Kidney (tissue), 14 donors: Measurements from ENCODE around the gene PCID2. TPM values are rescaled to one million over a fixed set of nuclear protein-coding genes. Genes with fewer than 3 reads are reported as not detected.

ENCODE experiments used
- DNase-seq, 5 donors: peaks; one replicate each; pipeline ENCODE4 v3.0.0-alpha.2; 2013 to 2020
- FAIRE-seq: peaks from 2 replicates; lab custom pipeline; 2012; peaks lifted over from hg19 to GRCh38; lab: Jason Lieb, UNC
- H3K27ac ChIP-seq, 2 donors: one replicate each; pipeline ENCODE4 v1.7.0; 2013; ENCODE audit warnings: low read depth in 2 of 2, low read length in 2 of 2, inconsistent platforms in 1 of 2
- H3K27me3 ChIP-seq: one replicate; pipeline ENCODE4 v1.7.1; 2013; ENCODE audit warnings: low read length, inconsistent platforms; ENCODE audit not compliant: control insufficient read depth, insufficient read depth
- H3K36me3 ChIP-seq, 3 donors: one replicate each; pipeline versions ENCODE4 v1.7.0 to v1.7.1; 2013; ENCODE audit warnings: low read length in 3 of 3, control low read depth in 1 of 3, inconsistent platforms in 1 of 3; ENCODE audit not compliant: insufficient read depth in 3 of 3, control insufficient read depth in 2 of 3
- H3K4me1 ChIP-seq, 3 donors: one replicate each; pipeline versions ENCODE4 v1.7.0 to v1.7.1; 2013; ENCODE audit warnings: low read length in 3 of 3, inconsistent platforms in 1 of 3, low read depth in 1 of 3; ENCODE audit not compliant: control insufficient read depth in 2 of 3, insufficient read depth in 2 of 3
- H3K4me3 ChIP-seq, 3 donors: one replicate each; pipeline versions ENCODE4 v1.7.0 to v1.8.1; 2013; ENCODE audit warnings: low read length in 3 of 3, control low read depth in 1 of 3, inconsistent platforms in 1 of 3
- H3K9ac ChIP-seq, 3 donors: one replicate each; pipeline versions ENCODE4 v1.7.0 to v1.7.1; 2013; ENCODE audit warnings: low read length in 3 of 3, control low read depth in 1 of 3, inconsistent platforms in 1 of 3
- H3K9me3 ChIP-seq, 3 donors: one replicate each; pipeline versions ENCODE4 v1.7.0 to v1.7.1; 2013; ENCODE audit warnings: low read length in 3 of 3, control low read depth in 1 of 3, inconsistent platforms in 1 of 3; ENCODE audit not compliant: control insufficient read depth in 2 of 3, insufficient read depth in 1 of 3
- intact Hi-C: fragments of 100-400 bp; cut with DNase I; formaldehyde crosslinking; loops from one replicate; pipeline ENCODE4 v1.11.1; 2022
- polyA plus RNA-seq: library from polyadenylated mRNA; stranded (reverse); fragments of 350-450 nt; fragmentation: Illumina TruSeq; extraction: RNeasy Lipid Tissue Mini Kit (QIAGEN cat#74804); gene quantifications from one replicate; pipeline ENCODE4 v1.2.3, GENCODE V29; 2014; ENCODE audit warnings: low read depth, low replicate concordance; ENCODE audit not compliant: insufficient read depth
- total RNA-seq: library from RNA; stranded (reverse); fragmentation: NEBNext Ultra II Directional; extraction: Animal tissue kit (Norgen Biotek cat#: 25700); gene quantifications from one replicate; pipeline ENCODE4 v1.2.1, GENCODE V29; 2021
- TF ChIP-seq, protein P1 (sequence below): IDR thresholded peaks from 3 replicates; pipeline ENCODE4 v1.5.1; 2012; ENCODE audit warnings: mild to moderate bottlenecking, moderate library complexity, borderline replicate concordance; ENCODE audit not compliant: insufficient read depth; ENCODE audit errors: extremely low read depth
- donor health status: control.
- donor health status: control.
- donor health status: control.
- donor health status: control.
- donor health status: control.
- donor health status: DM: yes; HTN: yes; CAD: no.
- donor health status: Normal renal cell carcinoma (clear cell type).

The PCID2 gene
- total and polyA plus RNA-seq, 2 donors from 2014 or later: 22.9 to 34.9 TPM

DNA sequence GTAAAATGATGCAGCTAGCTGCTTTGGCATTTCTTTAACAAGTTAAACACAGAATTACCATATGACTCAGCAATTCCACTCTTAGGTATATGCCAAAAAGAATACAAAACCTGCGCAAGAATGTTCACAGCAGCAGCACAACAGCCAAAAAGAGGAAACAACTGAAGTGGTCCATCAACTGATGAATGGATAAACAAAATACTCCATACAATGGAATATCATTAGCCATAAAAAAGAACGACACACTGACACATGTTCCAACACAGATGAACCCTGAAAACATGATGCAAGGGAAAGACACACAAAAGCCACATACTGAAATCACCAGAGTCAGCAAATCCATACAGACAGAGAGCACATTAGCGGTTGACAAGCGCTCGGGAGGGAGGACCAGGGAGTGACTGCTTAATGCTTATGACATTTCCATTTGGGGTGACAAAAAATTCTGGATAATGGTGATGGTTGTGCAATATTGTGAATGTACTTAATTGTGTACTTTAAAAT lies 3.0 kb downstream of the PCID2 start:
- H3K4me1 ChIP-seq: peaks cover 0 to 17% (median 6%) of the 10 kb centered on the region in 3 donors
- TF ChIP-seq, protein P1, sequence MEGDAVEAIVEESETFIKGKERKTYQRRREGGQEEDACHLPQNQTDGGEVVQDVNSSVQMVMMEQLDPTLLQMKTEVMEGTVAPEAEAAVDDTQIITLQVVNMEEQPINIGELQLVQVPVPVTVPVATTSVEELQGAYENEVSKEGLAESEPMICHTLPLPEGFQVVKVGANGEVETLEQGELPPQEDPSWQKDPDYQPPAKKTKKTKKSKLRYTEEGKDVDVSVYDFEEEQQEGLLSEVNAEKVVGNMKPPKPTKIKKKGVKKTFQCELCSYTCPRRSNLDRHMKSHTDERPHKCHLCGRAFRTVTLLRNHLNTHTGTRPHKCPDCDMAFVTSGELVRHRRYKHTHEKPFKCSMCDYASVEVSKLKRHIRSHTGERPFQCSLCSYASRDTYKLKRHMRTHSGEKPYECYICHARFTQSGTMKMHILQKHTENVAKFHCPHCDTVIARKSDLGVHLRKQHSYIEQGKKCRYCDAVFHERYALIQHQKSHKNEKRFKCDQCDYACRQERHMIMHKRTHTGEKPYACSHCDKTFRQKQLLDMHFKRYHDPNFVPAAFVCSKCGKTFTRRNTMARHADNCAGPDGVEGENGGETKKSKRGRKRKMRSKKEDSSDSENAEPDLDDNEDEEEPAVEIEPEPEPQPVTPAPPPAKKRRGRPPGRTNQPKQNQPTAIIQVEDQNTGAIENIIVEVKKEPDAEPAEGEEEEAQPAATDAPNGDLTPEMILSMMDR: no peak
- no peaks in the 10 kb centered on the region for H3K27me3 ChIP-seq
- no peaks in the 10 kb centered on the region for H3K9me3 ChIP-seq
- DNase-seq: no peak
- H3K4me3 ChIP-seq: no peak overlapping the region
- H3K9ac ChIP-seq: no peak overlapping the region
- no peak for FAIRE-seq
- no peaks in the 10 kb centered on the region for H3K36me3 ChIP-seq
- H3K27ac ChIP-seq: no peak overlapping the region
- intact Hi-C loops: no loop called here

DNA sequence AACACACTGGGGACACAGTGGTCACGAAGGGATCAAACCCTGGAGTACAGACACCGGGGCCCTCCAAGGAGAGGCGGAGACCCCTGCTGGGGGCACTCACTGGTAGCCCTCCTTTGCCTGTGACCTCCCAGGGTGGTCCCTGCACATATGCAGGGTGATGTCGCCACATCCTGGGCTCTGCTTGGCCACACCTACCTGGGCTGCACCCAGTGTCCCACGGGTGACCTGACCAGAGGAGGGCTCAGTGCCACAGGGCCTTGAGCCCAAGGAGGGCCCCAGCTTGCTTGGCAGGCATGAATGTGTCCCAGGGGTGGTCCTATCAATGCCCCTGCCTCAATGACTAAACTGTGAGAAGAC lies 4.1 kb downstream of the PCID2 start:
- TF ChIP-seq, protein P1: no peak
- DNase-seq: no peak
- H3K27me3 ChIP-seq: no peaks in the 10 kb centered on the region

DNA sequence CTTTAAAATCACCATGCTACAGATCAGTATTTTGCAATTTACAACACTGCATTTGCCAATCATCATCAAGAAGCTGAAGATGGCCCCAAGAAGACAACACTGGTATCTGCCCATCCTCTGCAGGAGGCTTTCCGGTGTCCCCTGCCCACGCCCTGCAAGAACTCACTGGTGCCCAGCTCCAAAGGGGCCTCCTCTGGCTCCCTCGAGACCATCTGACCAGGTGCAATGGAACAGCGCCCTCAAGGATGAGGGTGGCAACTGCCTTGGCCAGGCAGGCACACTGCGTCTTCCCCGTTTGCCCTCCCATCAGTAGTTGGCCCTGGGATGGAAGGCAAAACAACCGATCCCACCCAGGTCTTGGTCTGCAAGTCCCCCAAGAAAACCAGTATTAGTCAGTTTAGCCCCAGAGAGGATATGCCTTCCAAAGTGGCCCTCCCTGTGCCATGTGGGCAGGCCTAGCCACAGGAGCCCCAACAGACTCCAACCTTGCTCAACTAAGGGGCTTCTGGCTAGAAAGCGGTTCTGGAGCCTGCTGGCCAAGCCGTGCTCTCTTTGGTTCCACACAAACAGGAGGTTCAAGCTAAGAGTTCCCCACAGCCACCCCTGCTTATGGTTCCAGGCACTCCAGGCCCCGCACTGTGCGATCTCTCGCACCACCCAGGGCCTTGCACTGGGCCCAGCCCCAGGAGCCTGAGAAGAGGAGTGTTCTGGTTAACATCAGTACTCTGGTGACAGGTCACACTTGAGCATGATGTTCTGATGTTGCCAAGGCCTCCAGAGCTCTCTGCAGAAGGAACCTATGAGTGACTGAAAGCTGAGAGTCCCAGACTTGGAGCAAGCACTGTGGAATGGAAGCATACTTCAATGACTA lies 4.7 kb downstream of the PCID2 start:
- H3K27ac ChIP-seq: no peak overlapping the region
- intact Hi-C loops: no loop called here
- FAIRE-seq (no peak), DNase-seq (no peak)
- no peaks in the 10 kb centered on the region for H3K9me3 ChIP-seq
- H3K9ac ChIP-seq: no peak overlapping the region
- peaks cover 0 to 15% (median 6%) of the 10 kb centered on the region in 3 donors for H3K36me3 ChIP-seq
- no peaks in the 10 kb centered on the region for H3K27me3 ChIP-seq
- TF ChIP-seq, protein P1: no peak
- no peak overlapping the region for H3K4me3 ChIP-seq
- peaks cover 0 to 17% (median 6%) of the 10 kb centered on the region in 3 donors for H3K4me1 ChIP-seq

More for the DNA sequence above, 4.1 kb downstream of the PCID2 start:
- H3K36me3 ChIP-seq: peaks cover 0 to 10% (median 2%) of the 10 kb centered on the region in 3 donors
- intact Hi-C loops: no loop called here
- no peak for FAIRE-seq
- peaks cover 0 to 17% (median 6%) of the 10 kb centered on the region in 3 donors for H3K4me1 ChIP-seq
- H3K9me3 ChIP-seq: no peaks in the 10 kb centered on the region
- H3K4me3 ChIP-seq: no peak overlapping the region
- H3K27ac ChIP-seq: no peak overlapping the region
- H3K9ac ChIP-seq: no peak overlapping the region
